A172 (cell line): ENCODE measurements around the gene SCAPER. TPM values are rescaled to one million over a fixed set of nuclear protein-coding genes. Genes with fewer than 3 reads are reported as not detected.
"Not testable (repeated sequence)": the region's sequence is repeated elsewhere in the genome, so short reads cannot be mapped to it uniquely, and the experiment has no call there.

Source experiments
- DNase-seq: peaks from one replicate; pipeline ENCODE4 v3.0.0-alpha.2; 2015; ENCODE audit warnings: low spot score
- total RNA-seq: library from RNA; depleted of rRNA; stranded (reverse); fragments of >200 nt; shearing (Covaris generic); gene quantifications from 2 replicates; pipeline ENCODE4 v1.2.3, GENCODE V29; 2014

SCAPER gene
- total RNA-seq, 1 experiment from 2014 or later: 22.7 TPM

DNA sequence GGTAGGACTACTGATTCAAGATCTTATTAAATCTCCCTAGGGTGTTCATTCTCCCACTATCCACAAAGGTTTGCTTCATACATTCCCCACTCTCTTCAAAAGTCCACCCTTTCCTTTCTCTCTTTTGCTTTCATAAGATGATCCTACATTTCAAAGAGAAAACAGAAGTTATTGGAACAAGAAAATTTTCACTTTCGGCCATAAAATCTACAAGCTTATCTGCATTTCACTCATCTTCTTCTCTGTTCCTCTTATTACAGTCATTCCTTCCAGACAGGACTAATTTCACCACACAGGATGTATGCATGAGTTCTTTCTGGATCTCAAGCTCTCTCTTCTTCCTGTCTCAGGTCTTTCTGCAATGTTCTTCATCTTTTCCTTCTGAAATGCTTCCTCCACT lies 329.9 kb downstream of the SCAPER start:
- no peak for DNase-seq

DNA sequence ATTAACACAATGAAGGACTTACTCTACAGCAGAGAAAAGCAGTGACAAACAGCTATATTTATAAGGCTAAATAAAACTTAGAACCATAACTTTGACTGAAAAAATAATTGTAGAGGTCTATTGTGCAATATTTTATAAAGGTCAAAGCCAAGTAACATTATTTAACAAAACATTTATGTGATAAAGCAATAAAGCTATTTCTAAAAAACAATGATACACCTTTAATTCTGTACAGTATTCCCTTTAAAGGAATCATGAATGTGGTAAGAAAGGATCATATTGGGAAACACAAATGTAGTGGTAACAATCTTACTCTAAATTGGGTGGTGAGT lies 332.2 kb downstream of the SCAPER start:
- DNase-seq: no peak

DNA sequence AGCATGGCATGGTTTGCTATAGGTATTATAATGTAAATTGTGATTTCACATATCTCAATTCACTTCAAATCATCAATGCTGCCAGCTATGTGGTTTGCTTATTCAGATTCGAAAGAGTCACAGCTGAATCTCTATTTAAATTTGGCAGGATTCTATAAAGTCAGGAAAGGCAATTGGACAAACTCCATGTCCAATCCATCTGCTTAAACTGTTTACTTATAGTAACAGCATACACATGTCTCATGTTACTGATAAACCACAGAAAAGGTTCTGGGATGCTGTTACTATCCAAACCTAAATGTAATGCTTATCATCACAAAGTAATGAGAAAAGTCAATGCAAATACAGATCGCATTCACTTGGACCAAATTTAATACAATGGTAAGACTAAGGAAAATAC lies 338.9 kb downstream of the SCAPER start:
- DNase-seq: no peak

DNA sequence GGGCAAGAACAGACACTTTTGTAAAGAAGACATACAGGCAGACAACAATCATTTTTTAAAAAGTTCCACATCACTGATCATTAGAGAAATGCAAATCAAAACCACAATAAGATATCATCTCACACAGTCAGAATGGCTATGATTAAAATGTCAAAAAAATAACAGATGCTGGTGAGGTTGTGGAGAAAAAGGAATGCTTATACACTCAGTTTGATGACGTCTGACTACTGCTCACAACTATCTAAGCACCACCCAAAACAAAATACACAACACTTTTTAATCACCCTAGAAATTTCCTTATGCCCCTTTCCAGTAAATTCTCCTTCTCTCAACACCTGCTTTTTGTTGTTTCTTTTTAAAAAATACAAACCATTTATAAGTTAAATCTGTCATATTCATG lies 339.8 kb downstream of the SCAPER start:
- no peak for DNase-seq

DNA sequence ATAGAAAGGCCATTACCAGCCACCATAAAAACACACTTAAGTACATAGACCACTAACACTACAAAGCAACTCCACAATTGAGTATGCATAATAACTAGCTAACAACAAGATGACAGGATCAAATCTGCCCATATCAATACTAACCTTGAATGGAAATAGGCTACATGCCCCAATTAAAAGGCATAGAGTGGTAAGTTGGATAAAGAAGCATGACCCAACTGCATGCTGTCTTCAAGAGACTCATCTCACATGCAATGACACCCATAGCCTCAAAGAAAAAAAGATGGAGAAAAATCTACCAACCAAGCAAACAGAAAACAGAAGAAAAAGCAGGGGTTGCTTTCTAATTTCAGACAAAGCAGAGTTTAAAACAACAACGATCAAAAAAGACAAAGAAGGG lies 349.9 kb downstream of the SCAPER start:
- DNase-seq: no peak

DNA sequence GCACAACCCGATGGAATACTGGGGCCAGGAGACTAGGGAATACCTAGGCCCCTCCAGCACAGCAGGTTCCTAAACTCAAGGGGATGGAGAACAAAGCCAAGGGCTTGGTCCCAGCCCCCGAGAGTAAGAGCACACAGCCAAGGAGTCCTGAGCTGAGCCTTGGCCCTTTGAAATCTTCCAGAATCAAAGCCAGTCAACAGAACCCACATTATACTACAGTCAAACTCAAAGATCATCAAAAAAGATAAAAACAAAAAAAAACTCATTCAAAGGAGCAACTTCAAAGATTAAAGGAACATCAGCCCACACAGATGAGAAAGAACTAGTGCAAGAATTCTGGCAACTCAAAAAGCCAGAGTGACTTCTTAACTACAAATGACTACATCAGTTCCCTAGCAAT lies 351.6 kb downstream of the SCAPER start:
- DNase-seq: no peak

DNA sequence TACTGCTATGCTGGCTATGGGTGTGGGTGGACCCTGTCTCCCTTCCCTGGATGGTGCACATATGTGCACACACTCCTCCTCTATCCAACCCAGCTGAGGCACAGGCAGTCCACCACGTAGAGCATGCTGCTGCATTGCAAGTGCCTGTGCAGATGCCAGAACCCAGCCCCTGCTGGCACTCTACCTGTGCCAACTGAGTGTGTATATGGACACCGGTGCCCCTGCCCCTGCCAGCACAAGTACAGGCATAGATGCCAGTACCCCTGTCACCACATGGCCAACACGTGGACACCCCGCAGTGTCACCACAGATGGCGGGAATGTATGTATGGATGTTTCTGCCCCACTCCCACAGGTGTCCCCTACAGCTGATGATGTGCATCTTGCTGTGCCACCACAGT lies 352.0 kb downstream of the SCAPER start:
- no peak for DNase-seq

DNA sequence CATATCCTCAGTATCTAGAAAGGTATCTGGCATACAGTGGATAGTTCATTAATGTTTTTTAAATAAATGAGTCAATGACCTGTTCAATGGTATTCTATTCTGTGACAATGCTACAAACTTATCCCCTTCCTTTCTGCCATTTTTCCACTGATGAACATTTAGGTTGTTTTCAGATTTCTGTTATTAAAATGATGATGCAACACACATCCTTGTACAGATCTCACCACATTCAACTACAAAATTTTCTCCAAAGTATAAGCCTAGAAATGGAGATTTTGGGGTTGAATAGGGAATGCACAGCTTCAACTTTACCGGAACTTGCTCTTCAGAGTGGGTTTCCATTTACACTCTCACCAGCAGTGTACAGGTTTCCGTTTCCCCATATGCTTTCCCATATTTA lies 358.3 kb downstream of the SCAPER start:
- no peak for DNase-seq

DNA sequence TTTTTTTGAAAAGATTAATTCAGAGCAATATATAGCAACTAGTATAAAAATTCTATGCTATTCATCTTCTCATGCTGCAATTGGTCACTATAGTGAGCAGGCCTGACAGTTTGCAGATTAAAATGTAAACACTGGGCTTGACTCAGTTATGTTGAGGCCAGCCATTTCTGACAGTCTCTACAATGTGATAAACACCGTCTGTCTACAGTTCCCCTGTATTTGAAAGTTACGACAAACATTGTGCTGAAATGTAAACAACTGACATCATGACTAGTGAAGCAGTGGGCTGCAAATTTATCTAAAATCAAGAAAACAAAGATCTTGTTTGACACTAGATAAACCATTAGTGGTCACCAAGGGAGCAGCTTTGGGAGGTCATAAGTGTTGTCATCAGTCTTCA lies 371.1 kb downstream of the SCAPER start:
- no peak for DNase-seq

DNA sequence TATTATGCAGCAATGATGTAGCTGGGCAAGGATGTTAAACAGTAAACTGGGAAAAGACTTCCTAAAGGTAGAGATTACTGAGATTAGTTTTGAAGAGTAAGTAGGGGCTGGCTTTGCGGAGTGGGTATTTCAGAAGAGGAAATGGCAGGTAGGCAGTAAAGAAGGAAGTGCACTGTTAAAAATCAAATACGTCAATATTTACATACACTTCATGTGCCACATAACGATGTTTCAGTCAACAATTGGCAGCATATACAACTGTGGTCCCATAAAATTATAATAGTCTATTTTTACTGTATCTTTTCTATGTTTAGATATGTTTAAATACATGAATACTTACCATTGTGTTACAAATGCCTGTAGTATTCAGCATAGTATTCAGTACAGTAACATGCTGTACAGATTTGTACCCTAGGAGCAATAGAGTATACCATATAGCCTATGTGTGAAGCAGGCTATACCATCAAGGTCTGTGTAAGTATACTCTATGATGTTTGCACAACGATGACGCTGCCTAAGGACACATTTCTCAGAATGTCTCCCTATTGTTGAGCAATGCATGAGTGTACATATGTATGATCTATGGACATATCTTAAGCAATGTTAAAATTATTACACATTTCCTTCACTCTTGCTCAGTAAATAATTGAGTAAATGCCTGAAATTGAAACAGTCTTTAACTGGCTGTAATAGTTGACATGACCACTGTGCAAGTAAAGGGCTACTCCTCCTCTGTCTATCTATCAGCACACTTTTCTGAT lies 371.9 kb downstream of the SCAPER start:
- no peak for DNase-seq

DNA sequence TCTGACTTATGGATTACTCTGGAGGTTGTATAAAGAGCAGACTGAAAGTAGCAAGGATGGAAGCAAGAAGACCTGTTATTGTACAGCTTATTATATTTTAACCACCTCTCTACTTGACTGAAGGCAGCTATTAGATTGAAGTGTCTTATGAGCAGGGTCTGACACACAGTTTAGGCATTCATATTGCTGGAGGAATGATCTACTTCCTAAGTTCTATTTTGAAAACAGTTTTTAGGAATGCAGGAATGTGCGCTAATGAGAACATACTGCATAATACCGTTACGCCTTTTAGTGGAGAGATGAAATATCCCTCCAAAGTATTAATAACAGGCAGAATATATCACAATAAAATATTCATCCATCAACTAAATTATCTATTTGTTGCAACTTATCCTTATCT lies 375.2 kb downstream of the SCAPER start:
- DNase-seq: no peak

DNA sequence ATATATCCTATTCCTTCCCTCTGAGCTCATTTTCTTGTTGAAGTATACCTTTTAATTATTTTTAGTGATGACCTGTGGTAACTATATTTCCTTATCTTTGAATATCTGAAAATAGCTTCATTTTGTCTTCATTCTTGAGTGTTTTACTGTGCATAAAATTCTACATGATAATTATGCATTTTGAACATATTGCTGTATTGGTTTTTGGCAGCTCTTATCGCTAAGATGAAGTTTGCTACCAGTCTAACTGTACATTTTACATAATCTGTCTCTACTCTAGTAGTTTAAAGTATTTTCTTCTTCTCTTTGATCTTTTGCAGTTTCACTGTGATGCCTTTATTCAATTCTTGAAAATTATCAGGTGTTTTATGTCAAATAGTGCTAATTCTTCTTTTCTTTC lies 379.0 kb downstream of the SCAPER start:
- DNase-seq: no peak

DNA sequence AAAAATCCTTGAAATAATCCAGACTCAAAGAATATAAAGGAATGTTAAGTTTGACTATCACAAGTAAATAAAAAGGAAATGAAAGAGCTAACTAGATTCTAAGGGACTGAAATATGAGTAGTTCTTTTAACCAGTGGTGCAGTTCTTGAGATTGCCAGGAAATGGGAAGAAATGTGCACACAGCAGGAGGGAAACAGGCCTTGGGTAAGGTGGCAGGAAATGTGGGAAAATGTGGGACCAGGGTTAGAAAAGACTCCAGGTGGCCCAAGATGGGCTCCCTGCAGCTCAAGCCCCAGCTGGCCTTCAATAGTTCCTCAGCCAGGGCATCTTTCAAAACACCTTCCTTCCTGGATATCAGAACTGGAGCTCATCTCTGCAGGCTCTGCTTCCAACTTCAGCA lies 387.2 kb downstream of the SCAPER start:
- DNase-seq: peak; percentile 2

DNA sequence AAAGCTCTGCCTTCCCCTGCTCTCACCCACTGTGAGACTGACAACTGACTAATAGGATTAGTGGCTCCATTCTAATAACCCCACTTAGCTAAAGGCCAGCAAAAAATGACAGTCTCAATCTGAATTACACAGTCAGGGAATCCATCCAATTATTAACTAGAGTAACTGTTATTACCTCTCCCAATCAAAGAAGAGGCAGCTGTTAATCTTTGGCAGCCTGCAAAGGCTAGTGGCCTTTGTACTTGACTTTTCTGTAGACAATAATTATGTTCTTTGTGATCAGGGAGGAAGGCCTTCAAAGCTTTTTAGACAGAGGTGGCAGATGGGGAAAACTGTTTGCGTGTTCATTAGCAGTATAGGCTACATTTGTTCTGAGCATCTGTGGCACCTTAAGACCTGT lies 390.9 kb downstream of the SCAPER start:
- DNase-seq: no peak

DNA sequence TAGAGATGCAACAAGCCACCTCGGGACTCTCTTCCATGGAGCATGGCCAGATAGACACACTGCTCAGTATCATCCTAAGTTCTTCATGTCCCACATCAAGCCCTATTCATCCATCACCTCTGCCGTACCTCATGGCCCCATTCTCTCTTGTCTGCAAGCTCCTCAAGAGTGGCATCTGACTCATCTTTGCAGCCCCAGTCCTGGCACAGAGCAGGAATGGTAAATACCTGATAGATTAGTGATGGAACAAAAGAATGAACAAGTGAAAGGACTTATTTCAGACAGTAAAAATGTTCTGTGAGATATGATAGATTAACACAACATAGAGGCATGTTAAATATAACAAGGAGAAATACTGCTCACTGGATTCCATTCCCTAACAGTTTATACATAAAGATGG lies 392.2 kb downstream of the SCAPER start:
- no peak for DNase-seq

DNA sequence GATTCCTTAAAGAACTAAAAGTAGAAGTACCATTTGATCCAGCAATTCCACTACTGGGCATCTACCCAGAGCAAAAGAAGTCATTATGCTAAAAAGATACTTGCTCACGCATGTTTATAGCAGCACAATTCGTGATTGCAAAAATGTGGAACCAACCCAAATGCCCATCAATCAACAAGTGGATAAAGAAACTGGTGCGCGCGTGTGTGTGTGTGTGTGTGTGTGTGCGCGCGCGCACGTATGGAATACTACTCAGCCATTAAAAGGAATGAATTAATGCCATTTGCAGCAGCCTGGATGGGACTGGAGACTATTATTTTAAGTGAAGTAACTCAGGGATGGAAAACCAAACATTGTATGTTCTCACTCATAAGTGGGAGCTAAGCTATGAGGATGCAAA lies 394.5 kb downstream of the SCAPER start:
- DNase-seq: not testable (repeated sequence)

DNA sequence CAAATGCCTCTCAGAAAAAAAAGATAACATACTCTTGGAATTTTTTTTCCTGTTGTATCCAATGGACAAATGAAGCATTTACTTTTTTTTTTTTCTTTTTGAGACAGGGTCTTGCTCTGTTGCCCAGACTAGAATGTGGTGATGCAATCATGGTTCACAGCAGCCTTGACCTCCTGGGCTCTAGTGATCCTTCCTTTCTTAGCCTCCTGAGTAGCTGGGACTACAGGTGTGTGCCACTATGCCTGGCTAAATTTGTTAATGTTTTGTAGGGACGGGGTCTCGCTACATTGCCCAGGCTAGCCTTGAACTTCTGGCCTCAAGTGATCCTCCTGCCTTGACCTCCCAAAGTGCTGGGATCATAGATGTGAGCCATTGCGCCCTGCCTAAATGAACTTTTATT lies 401.3 kb downstream of the SCAPER start:
- DNase-seq: no peak

DNA sequence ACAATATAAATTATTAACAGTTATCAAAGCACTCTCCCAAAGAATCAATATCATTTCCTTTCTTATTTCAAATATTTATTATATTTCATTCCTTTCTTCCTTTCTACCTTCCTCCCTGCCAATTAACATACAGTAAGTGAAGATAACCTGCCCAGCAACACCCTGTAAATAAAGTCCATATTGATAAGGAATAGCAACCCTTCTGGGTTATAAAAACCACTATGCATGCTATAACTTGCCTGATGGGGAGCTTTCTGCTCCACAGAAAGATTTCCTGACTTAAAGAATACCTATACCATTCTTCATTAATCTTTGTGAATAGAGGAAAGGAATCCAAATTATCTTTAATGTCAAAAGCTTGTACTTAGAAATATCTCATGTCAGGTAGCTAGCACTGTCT lies 402.0 kb downstream of the SCAPER start:
- no peak for DNase-seq

DNA sequence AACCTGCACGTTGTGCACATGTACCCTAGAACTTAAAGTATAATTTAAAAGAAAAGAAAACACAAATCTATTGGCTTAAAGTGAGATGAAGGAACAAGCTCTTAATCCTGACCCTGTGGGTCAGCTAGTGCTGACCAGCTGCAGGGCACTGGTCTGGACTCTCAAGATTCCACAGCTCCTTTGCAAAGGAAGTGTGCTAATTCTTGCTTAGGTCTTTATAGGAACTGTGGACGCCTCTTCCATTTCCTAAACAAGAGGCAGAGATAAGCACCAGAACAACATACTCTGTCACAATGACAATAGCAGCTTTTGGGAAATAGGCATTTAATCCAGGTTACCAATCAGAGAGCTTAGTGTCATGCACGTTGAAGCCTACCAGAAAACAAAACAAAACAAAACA lies 402.5 kb downstream of the SCAPER start:
- no peak for DNase-seq

DNA sequence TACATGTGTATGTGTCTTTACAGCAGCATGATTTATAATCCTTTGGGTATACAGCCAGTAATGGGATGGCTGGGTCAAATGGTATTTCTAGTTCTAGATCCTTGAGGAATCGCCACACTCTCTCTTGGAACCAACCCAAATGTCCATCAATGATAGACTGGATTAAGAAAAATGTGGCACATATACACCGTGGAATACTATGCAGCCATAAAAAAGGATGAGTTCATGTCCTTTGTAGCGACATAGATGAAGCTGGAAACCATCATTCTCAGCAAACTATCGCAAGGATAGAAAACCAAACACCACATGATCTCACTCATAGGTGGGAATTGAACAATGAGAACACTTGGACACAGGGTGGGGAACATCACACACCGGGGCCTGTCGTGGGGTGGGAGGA lies 403.0 kb downstream of the SCAPER start:
- DNase-seq: not testable (repeated sequence)

DNA sequence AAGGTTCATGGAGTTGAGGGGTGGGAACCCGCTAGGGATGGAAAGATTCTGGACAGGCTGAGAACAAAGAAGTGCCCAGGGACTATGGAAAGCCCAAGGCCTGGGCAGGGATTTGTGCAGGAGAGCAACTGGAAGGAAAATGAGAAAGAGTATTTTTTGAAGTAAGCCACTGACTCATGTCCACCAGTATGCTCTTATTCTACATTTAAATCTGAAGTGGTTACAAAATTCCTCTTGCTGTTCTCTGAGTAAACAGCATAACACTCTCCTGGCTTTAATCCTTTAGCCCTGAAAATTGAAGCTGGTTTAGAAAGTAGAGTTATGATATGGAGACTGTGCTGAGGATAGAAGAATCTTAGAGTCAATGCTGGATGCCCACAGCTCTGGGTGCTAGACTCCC lies 403.4 kb downstream of the SCAPER start:
- no peak for DNase-seq

DNA sequence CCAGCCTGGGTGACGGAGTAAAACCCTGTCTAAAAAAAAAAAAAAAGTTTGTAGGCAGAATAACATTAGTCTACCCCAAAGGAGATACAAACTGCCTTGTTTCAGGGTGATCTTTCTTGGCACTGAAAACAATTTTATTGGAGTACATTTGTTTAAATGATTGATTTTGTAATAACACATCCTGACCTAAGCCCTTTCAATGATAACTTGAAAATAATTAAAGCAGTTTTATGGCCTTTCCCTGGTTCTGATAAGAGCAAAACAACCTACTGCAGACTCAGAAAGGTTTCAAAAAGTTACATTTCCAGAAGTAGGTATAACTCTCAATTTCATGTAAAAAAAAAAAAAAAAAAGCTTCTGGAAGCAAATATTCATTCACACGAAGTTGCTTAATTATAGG lies 404.1 kb downstream of the SCAPER start:
- DNase-seq: no peak

DNA sequence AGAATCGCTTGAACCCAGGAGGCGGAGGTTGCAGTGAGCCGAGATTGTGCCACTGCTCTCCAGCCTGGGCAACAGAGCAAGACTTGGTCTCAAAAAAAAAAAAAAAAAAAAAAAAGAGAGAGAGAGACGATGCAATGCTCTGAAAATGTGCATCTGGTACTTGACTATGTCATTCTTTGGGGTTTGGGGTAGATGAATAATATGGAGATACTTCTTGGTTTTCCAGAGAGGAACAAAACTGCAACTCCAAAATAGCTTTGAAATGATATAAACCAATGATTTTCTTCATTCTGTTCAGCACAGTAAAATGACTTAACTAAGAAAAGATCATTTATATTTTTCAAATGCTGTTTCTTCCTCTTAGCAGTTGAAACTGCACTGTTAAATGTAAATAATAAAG lies 409.7 kb downstream of the SCAPER start:
- DNase-seq: no peak

DNA sequence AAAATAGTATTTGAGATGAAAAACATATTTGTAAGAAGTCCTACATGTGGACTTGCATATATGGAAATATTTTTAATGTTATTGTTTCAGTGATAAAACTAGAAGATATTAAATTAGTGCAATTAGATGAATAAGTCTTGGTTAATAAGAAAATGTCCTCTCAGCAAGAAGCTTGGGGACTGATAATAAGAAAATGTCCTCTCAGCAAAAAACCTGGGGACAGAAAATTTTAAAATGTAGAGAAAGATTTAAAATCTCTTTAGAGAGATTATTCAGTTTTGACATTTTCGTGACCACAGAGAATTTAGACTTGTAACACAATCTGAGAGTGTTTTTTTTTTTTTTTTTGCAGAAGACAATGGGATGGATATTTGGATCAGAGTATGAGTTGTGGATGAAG lies 412.6 kb downstream of the SCAPER start:
- DNase-seq: no peak

DNA sequence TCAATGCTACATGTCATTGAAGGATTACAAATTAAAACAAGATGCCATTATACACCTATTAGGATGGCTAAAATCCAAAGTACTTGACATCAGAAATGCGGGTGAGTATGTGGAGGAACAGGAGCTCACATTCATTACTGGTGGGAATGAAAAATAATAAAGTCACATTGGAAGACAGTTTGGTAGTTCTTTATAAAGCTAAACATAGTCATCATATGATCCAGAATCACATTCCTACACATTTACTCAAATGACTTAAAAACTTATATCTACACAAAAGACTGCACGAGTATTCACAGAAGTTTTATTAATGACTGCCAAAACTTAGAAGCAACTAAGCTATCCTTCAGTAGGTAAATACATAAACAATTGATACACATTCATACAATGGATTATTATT lies 421.4 kb downstream of the SCAPER start:
- DNase-seq: no peak
